Measurements from ENCODE around the gene RAB6A. TPM values are rescaled to one million over a fixed set of nuclear protein-coding genes. Genes with fewer than 3 reads are reported as not detected.
"Not testable (repeated sequence)": the region's sequence is repeated elsewhere in the genome, so short reads cannot be mapped to it uniquely, and the experiment has no call there.

The RAB6A gene
- polyA plus RNA-seq, 1 donor = 88.9 TPM

- DNase-seq (ENCODE audit: low read depth) = no peak
These were observed 34.0 kb downstream of the RAB6A start for GRCh38 chr11:73726825-73727224.

GRCh38 chr11:73717136-73717535 lies 43.7 kb downstream of the RAB6A start:
- no peak for DNase-seq (ENCODE audit: low read depth)

- DNase-seq (ENCODE audit: low read depth) = no peak
These were observed 44.5 kb downstream of the RAB6A start for GRCh38 chr11:73716153-73717056.

- no peak for DNase-seq (ENCODE audit: low read depth)
These were observed 45.3 kb downstream of the RAB6A start for GRCh38 chr11:73715541-73715940.

- DNase-seq (ENCODE audit: low read depth) = no peak
These were observed 49.9 kb downstream of the RAB6A start for GRCh38 chr11:73710964-73711363.

GRCh38 chr11:73705053-73705452 lies 55.8 kb downstream of the RAB6A start:
- no peak for DNase-seq (ENCODE audit: low read depth)

GRCh38 chr11:73693899-73694525 lies 66.9 kb downstream of the RAB6A start:
- no peak for DNase-seq (ENCODE audit: low read depth)

GRCh38 chr11:73680687-73681086 lies 80.2 kb downstream of the RAB6A start:
- DNase-seq (ENCODE audit: low read depth) = no peak

GRCh38 chr11:73676552-73676951 lies 84.3 kb downstream of the RAB6A start:
- DNase-seq (ENCODE audit: low read depth) = not testable (repeated sequence)

GRCh38 chr11:73671701-73672100 lies 89.2 kb downstream of the RAB6A start:
- no peak for DNase-seq (ENCODE audit: low read depth)

GRCh38 chr11:73670808-73671207 lies 90.1 kb downstream of the RAB6A start:
- no peak for DNase-seq (ENCODE audit: low read depth)

- DNase-seq (ENCODE audit: low read depth) = no peak
These were observed 93.0 kb downstream of the RAB6A start for GRCh38 chr11:73667891-73668290.

GRCh38 chr11:73664877-73665276 lies 96.0 kb downstream of the RAB6A start:
- DNase-seq (ENCODE audit: low read depth) = no peak

- DNase-seq (ENCODE audit: low read depth) = no peak
These were observed 97.0 kb downstream of the RAB6A start for GRCh38 chr11:73663604-73664495.

GRCh38 chr11:73662445-73663157 lies 98.3 kb downstream of the RAB6A start:
- DNase-seq (ENCODE audit: low read depth) = no peak

- peak; percentile 40 for DNase-seq (ENCODE audit: low read depth)
These were observed 99.7 kb downstream of the RAB6A start for GRCh38 chr11:73661035-73661628.

- no peak for DNase-seq (ENCODE audit: low read depth)
These were observed 100.3 kb downstream of the RAB6A start for GRCh38 chr11:73660497-73661034.

- DNase-seq (ENCODE audit: low read depth) = no peak
These were observed 100.9 kb downstream of the RAB6A start for GRCh38 chr11:73659961-73660360.

- DNase-seq (ENCODE audit: low read depth) = no peak
These were observed 103.9 kb downstream of the RAB6A start for GRCh38 chr11:73656985-73657384.

- DNase-seq (ENCODE audit: low read depth) = no peak
These were observed 105.2 kb downstream of the RAB6A start for GRCh38 chr11:73655686-73656085.

Measured in forelimb muscle (tissue), 1 donor.